CD14-positive monocyte (primary cell): ENCODE measurements around the gene NDUFS6. TPM values are rescaled to one million over a fixed set of nuclear protein-coding genes. Genes with fewer than 3 reads are reported as not detected.

Experiments used
- DNase-seq, 3 donors: peaks; one replicate each; pipeline ENCODE4 v3.0.0-alpha.2; 2011 to 2022
- H2AFZ ChIP-seq: 2 replicates; pipeline ENCODE4 v1.6.0; 2012; ENCODE audit warnings: mild to moderate bottlenecking, low read depth, low read length, inconsistent platforms; ENCODE audit not compliant: insufficient read depth, poor library complexity, severe bottlenecking
- H3K27ac ChIP-seq, 2 donors: 1 replicate in 1 of 2; 2 replicates in 1 of 2; pipeline ENCODE4 v1.5.1; 2012 to 2013; ENCODE audit warnings: low read length in 2 of 2, control low read depth in 1 of 2, inconsistent platforms in 1 of 2, low read depth in 1 of 2, mild to moderate bottlenecking in 1 of 2
- H3K27me3 ChIP-seq, 2 donors: one replicate each; pipeline versions ENCODE4 v1.6.0 to v1.6.1; 2011 to 2013; ENCODE audit warnings: low read length in 2 of 2; ENCODE audit not compliant: control insufficient read depth in 2 of 2, insufficient read depth in 2 of 2
- H3K36me3 ChIP-seq, 2 donors: replicated peaks in 1 of 2; 1 replicate in 1 of 2; 2 replicates in 1 of 2; pipeline versions ENCODE4 v1.5.1 to v1.6.1; 2012 to 2013; ENCODE audit warnings: low read length in 2 of 2, control low read depth in 1 of 2, inconsistent platforms in 1 of 2, mild to moderate bottlenecking in 1 of 2; ENCODE audit not compliant: insufficient read depth in 2 of 2, control insufficient read depth in 1 of 2
- H3K4me1 ChIP-seq, 2 donors: 1 replicate in 1 of 2; 2 replicates in 1 of 2; pipeline versions ENCODE4 v1.5.1 to v1.6.1; 2012 to 2013; ENCODE audit warnings: low read length in 2 of 2, control low read depth in 1 of 2, inconsistent platforms in 1 of 2, mild to moderate bottlenecking in 1 of 2, moderate library complexity in 1 of 2; ENCODE audit not compliant: insufficient read depth in 2 of 2, control insufficient read depth in 1 of 2
- H3K4me2 ChIP-seq: replicated peaks from 2 replicates; pipeline ENCODE3; 2012; ENCODE audit warnings: low read length, moderate library complexity, mild to moderate bottlenecking; ENCODE audit not compliant: poor library complexity, severe bottlenecking; ENCODE audit errors: extremely low read depth
- H3K4me3 ChIP-seq, 3 experiments: fragments of 200-600 bp in 1 of 3; sonication (generic) in 1 of 3; replicated peaks in 1 of 3; 1 replicate in 2 of 3; 2 replicates in 1 of 3; pipeline ENCODE4 v1.5.1; 2011 to 2013; ENCODE audit warnings: low read length in 3 of 3, mild to moderate bottlenecking in 3 of 3, control low read depth in 2 of 3, low read depth in 2 of 3, inconsistent platforms in 1 of 3, moderate library complexity in 1 of 3
- H3K79me2 ChIP-seq: 2 replicates; pipeline ENCODE4 v1.6.0; 2012; ENCODE audit warnings: mild to moderate bottlenecking, control low read depth, inconsistent platforms, low read length, moderate library complexity; ENCODE audit not compliant: insufficient read depth
- H3K9ac ChIP-seq: 2 replicates; pipeline ENCODE4 v1.6.0; 2017; ENCODE audit warnings: low read length, mild to moderate bottlenecking; ENCODE audit not compliant: insufficient read depth, poor library complexity, severe bottlenecking
- H3K9me3 ChIP-seq, 2 donors: replicated peaks in 1 of 2; 1 replicate in 1 of 2; 2 replicates in 1 of 2; pipeline versions ENCODE4 v1.5.1 to v1.6.1; 2012 to 2013; ENCODE audit warnings: low read length in 2 of 2, control low read depth in 1 of 2; ENCODE audit not compliant: control insufficient read depth in 1 of 2, insufficient read depth in 1 of 2
- H4K20me1 ChIP-seq: 2 replicates; pipeline ENCODE4 v1.6.0; 2012; ENCODE audit warnings: mild to moderate bottlenecking, low read length, control low read depth, moderate library complexity; ENCODE audit not compliant: insufficient read depth
- H3K27ac Mint-ChIP-seq, 7 donors: one replicate each; pipeline ENCODE4 v1.8.0; 2020; ENCODE audit warnings: mild to moderate bottlenecking in 7 of 7, mixed read lengths in 7 of 7, moderate library complexity in 6 of 7, inconsistent platforms in 2 of 7
- H3K27me3 Mint-ChIP-seq, 3 donors: one replicate each; pipeline ENCODE4 v1.8.0; 2021 to 2022; ENCODE audit warnings: low read depth in 3 of 3, mild to moderate bottlenecking in 3 of 3, mixed read lengths in 3 of 3, moderate library complexity in 3 of 3, inconsistent platforms in 1 of 3
- H3K36me3 Mint-ChIP-seq, 2 donors: one replicate each; pipeline ENCODE4 v1.8.0; 2020; ENCODE audit warnings: mixed read lengths in 2 of 2, inconsistent platforms in 1 of 2, mild to moderate bottlenecking in 1 of 2
- H3K4me1 Mint-ChIP-seq: one replicate; pipeline ENCODE4 v1.8.0; 2020; ENCODE audit warnings: mild to moderate bottlenecking, mixed read lengths
- H3K4me3 Mint-ChIP-seq, 2 donors: one replicate each; pipeline ENCODE4 v1.8.0; 2020; ENCODE audit warnings: mild to moderate bottlenecking in 2 of 2, mixed read lengths in 2 of 2, moderate library complexity in 1 of 2
- H3K9me3 Mint-ChIP-seq, 7 donors: one replicate each; pipeline ENCODE4 v1.8.0; 2020 to 2022; ENCODE audit warnings: mixed read lengths in 7 of 7, mild to moderate bottlenecking in 6 of 7, moderate library complexity in 6 of 7, inconsistent platforms in 2 of 7
- CTCF ChIP-seq: fragments of 200-600 bp; IDR thresholded peaks from one replicate; pipeline ENCODE4 v1.8.0; 2022; ENCODE audit warnings: antibody characterized with exemption, mild to moderate bottlenecking
- WGBS: methylation state at CpG from one replicate; pipeline ENCODE4 v1.1.5; 2013; ENCODE audit warnings: missing lambda C conversion rate; ENCODE audit not compliant: insufficient coverage; 5-methylcytosine and 5-hydroxymethylcytosine counted together
- intact Hi-C, 2 donors: fragments of 100-400 bp; cut with micrococcal nuclease; formaldehyde crosslinking; loops; one replicate each; pipeline versions ENCODE4 v1.15.0 to v1.15.1; 2023
- polyA plus RNA-seq, 3 donors: library from polyadenylated mRNA; depleted of rRNA in 1 of 3; unstranded in 2 of 3; stranded (reverse) in 1 of 3; fragments of 300-500 nt in 2 of 3; fragments of >200 nt in 1 of 3; fragmentation: Illumina TruSeq in 2 of 3; gene quantifications; 1 replicate in 2 of 3; 2 replicates in 1 of 3; pipeline ENCODE4 v1.2.3, GENCODE V29; 2012 to 2021

NDUFS6 gene
- polyA plus RNA-seq, 3 donors: 20.5 to 62.3 (median 62.2) TPM

GRCh38 chr5:1793966-1794900, 7.0 kb upstream of the NDUFS6 start:
- peaks cover 12% of the 10 kb centered on the region for H3K79me2 ChIP-seq
- no peaks in the 10 kb centered on the region for H3K27me3 ChIP-seq
- Mint-ChIP-seq H3K36me3 (peaks cover 24 to 25% of the 10 kb centered on the region in 2 donors), H3K27me3 (peaks cover 2 to 5% (median 5%) of the 10 kb centered on the region in 3 donors), H3K9me3 (peaks cover 0 to 2% (median 0%) of the 10 kb centered on the region in 7 donors), H3K27ac (no peak overlapping the region), H3K4me1 (peaks cover 25% of the 10 kb centered on the region), H3K4me3 (no peak overlapping the region)
- H3K4me2 ChIP-seq: no peak overlapping the region
- no peaks in the 10 kb centered on the region for H4K20me1 ChIP-seq
- WGBS: 92% methylated on average over 26 of the region's 33 CpGs
- no peak overlapping the region for H2AFZ ChIP-seq
- DNase-seq: no peak
- no peak overlapping the region for H3K27ac ChIP-seq
- no peaks in the 10 kb centered on the region for H3K9me3 ChIP-seq
- intact Hi-C loops: loop anchor here (10.0 kb wide), 3 partner anchors 439 to 1179 kb away; partner anchors contain the start of genes CEP72 (in 1 of the 2) and CLPTM1L (in 1 of the 2)
- H3K9ac ChIP-seq: no peak overlapping the region
- TF ChIP-seq CTCF: no peak
- no peak overlapping the region for H3K4me3 ChIP-seq
- peaks cover 12 to 26% of the 10 kb centered on the region in 2 donors for H3K36me3 ChIP-seq
- peaks cover 7 to 13% of the 10 kb centered on the region in 2 donors for H3K4me1 ChIP-seq

GRCh38 chr5:1794901-1795290, 6.3 kb upstream of the NDUFS6 start:
- Histone ChIP-seq H4K20me1 (no peaks in the 10 kb centered on the region), H3K36me3 (peaks cover 12 to 26% of the 10 kb centered on the region in 2 donors), H3K4me3 (no peak overlapping the region), H3K27ac (no peak overlapping the region), H3K27me3 (no peaks in the 10 kb centered on the region), H3K79me2 (peaks cover 15% of the 10 kb centered on the region), H3K9ac (no peak overlapping the region), H3K4me1 (peaks cover 7 to 14% of the 10 kb centered on the region in 2 donors), H3K4me2 (no peak overlapping the region), H2AFZ (no peak overlapping the region), H3K9me3 (no peaks in the 10 kb centered on the region)
- H3K27me3 Mint-ChIP-seq: peaks cover 2 to 5% (median 5%) of the 10 kb centered on the region in 3 donors
- peaks cover 0 to 2% (median 0%) of the 10 kb centered on the region in 7 donors for H3K9me3 Mint-ChIP-seq
- H3K4me3 Mint-ChIP-seq: no peak overlapping the region
- no peak for TF ChIP-seq CTCF
- peaks cover 27% of the 10 kb centered on the region for H3K4me1 Mint-ChIP-seq
- H3K27ac Mint-ChIP-seq: no peak overlapping the region
- peaks cover 24 to 25% of the 10 kb centered on the region in 2 donors for H3K36me3 Mint-ChIP-seq
- WGBS: 93% methylated on average over 16 of the region's 17 CpGs
- intact Hi-C loops: loop anchor here (10.0 kb wide), 3 partner anchors 440 to 1180 kb away; partner anchors contain the start of genes CEP72 (in 1 of the 2) and CLPTM1L (in 1 of the 2)
- DNase-seq: no peak
